GM12878 (cell line): ENCODE results near the gene CTNNA3. TPM values are rescaled to one million over a fixed set of nuclear protein-coding genes. Genes with fewer than 3 reads are reported as not detected.

Experiments used
- ATAC-seq: fragments of 200-7000 bp; cut with Tn5 transposase; 3 replicates; pipeline ENCODE4 v1.9.1; 2020; ENCODE audit warnings: mild to moderate bottlenecking, moderate library complexity
- BruUV-seq: library from RNA; stranded (reverse); fragments of 400-500 nt; replicated peaks from 2 replicates; lab custom pipeline; 2021; lab: Mats Ljungman, UMichigan
- CTCF ChIA-PET: fragments of 300-600 bp; sonication (Branson Sonifier 250); formaldehyde crosslinking; extraction: SDS; loops from one replicate; lab custom pipeline; 2021; ENCODE audit warnings: inconsistent platforms; lab: Yijun Ruan, JAX
- POLR2A ChIA-PET: fragments of 350-600 bp; formaldehyde crosslinking; extraction: SDS; loops from one replicate; lab custom pipeline; 2021; ENCODE audit warnings: inconsistent platforms; lab: Charles Lee
- RAD21 ChIA-PET: fragments of 300-600 bp; sonication (Branson Sonifier 250); formaldehyde crosslinking; loops from one replicate; lab custom pipeline; 2023; ENCODE audit warnings: antibody characterized with exemption; ENCODE audit not compliant: unreplicated experiment; lab: Charles Lee
- SMC1A ChIA-PET: fragments of 300-600 bp; sonication (Branson Sonifier 250); formaldehyde crosslinking; loops from one replicate; lab custom pipeline; 2023; ENCODE audit not compliant: unreplicated experiment, uncharacterized antibody; lab: Charles Lee
- DNase-seq: peaks from one replicate; pipeline ENCODE4 v3.0.0-alpha.2; 2011; ENCODE audit warnings: low read depth, low spot score
- FAIRE-seq: peaks from 3 replicates; lab custom pipeline; 2011; peaks lifted over from hg19 to GRCh38; lab: Jason Lieb, UNC
- H2AFZ ChIP-seq: 2 replicates; pipeline ENCODE4 v1.6.0; 2011; ENCODE audit warnings: low read depth, low read length, control low read depth; ENCODE audit not compliant: control insufficient read depth
- H3K27ac ChIP-seq: 2 replicates; pipeline ENCODE4 v1.5.1; 2011; ENCODE audit warnings: control low read depth; ENCODE audit not compliant: control insufficient read depth, insufficient read depth
- H3K27me3 ChIP-seq, 2 experiments: replicated peaks in 1 of 2; 2 replicates each; pipeline versions ENCODE4 v1.6.0 to v1.6.1; 2011; ENCODE audit warnings: low read length in 1 of 2; ENCODE audit not compliant: control insufficient read depth in 2 of 2, insufficient read depth in 2 of 2
- H3K36me3 ChIP-seq, 2 experiments: 2 replicates each; pipeline ENCODE4 v1.5.1; 2011; ENCODE audit warnings: low read length in 1 of 2; ENCODE audit not compliant: control insufficient read depth in 2 of 2, insufficient read depth in 2 of 2
- H3K4me1 ChIP-seq: 2 replicates; pipeline ENCODE4 v1.6.1; 2011; ENCODE audit warnings: mild to moderate bottlenecking, low read length, moderate library complexity, mixed read lengths; ENCODE audit not compliant: control insufficient read depth, insufficient read depth
- H3K4me2 ChIP-seq: 2 replicates; pipeline ENCODE4 v1.6.0; 2011; ENCODE audit warnings: control low read depth; ENCODE audit not compliant: control insufficient read depth, insufficient read depth
- H3K4me3 ChIP-seq: fragments of 200-600 bp; sonication (generic); 2 replicates; pipeline ENCODE4 v1.5.1; 2016
- H3K79me2 ChIP-seq: 2 replicates; pipeline ENCODE4 v1.6.0; 2011; ENCODE audit warnings: low read length; ENCODE audit not compliant: control insufficient read depth, insufficient read depth
- H3K9ac ChIP-seq: 2 replicates; pipeline ENCODE4 v1.8.0; 2011; ENCODE audit warnings: low read length, control low read depth, mixed read lengths; ENCODE audit not compliant: control insufficient read depth, insufficient read depth
- H3K9me3 ChIP-seq: replicated peaks from 3 replicates; pipeline ENCODE4 v1.5.1; 2011; ENCODE audit warnings: mild to moderate bottlenecking, low read length; ENCODE audit not compliant: control insufficient read depth, insufficient read depth
- H4K20me1 ChIP-seq: 2 replicates; pipeline ENCODE4 v1.6.0; 2011; ENCODE audit not compliant: control insufficient read depth, insufficient read depth
- BCL11A ChIP-seq: IDR thresholded peaks from 2 replicates; pipeline ENCODE4 v1.6.1; 2011; ENCODE audit warnings: low read depth, low read length
- CBX5 ChIP-seq: sonication (generic); IDR thresholded peaks from 2 replicates; pipeline ENCODE4 v1.6.1; 2016; ENCODE audit warnings: low read depth, moderate library complexity, mild to moderate bottlenecking, inconsistent platforms
- CEBPB ChIP-seq, 2 experiments: fragments of 150-350 bp in 1 of 2; IDR thresholded peaks; 2 replicates each; pipeline ENCODE4 v1.6.1; 2012 to 2014; ENCODE audit warnings: low read depth in 2 of 2, low read length in 2 of 2, borderline replicate concordance in 1 of 2, inconsistent platforms in 1 of 2
- CUX1 ChIP-seq: IDR thresholded peaks from 2 replicates; pipeline ENCODE4 v1.6.1; 2012; ENCODE audit warnings: improper control_type of control experiment, low read depth, low read length; ENCODE audit not compliant: insufficient replicate concordance
- EED ChIP-seq: sonication (generic); IDR thresholded peaks from 2 replicates; pipeline ENCODE4 v1.6.1; 2016; ENCODE audit warnings: antibody characterized with exemption, low read depth
- HCFC1 ChIP-seq: fragments of 150-350 bp; IDR thresholded peaks from 2 replicates; pipeline ENCODE4 v1.6.1; 2014; ENCODE audit warnings: low read length
- KLF5 ChIP-seq: fragments of 450-650 bp; IDR thresholded peaks from 2 replicates; pipeline ENCODE4 v1.6.1; 2014; ENCODE audit warnings: mild to moderate bottlenecking; ENCODE audit not compliant: partially characterized antibody
- LARP7 ChIP-seq: fragments of 450-650 bp; IDR thresholded peaks from 2 replicates; pipeline ENCODE4 v1.6.1; 2017; ENCODE audit warnings: mild to moderate bottlenecking
- MAX ChIP-seq: IDR thresholded peaks from 2 replicates; pipeline ENCODE4 v1.6.1; 2012; ENCODE audit warnings: low read depth, low read length, improper control_type of control experiment
- MEF2A ChIP-seq: IDR thresholded peaks from 2 replicates; pipeline ENCODE4 v1.6.1; 2011; ENCODE audit warnings: low read depth, mild to moderate bottlenecking, low read length, moderate library complexity; ENCODE audit not compliant: insufficient read depth
- NFXL1 ChIP-seq: fragments of 450-650 bp; IDR thresholded peaks from 2 replicates; pipeline ENCODE4 v1.6.1; 2017; ENCODE audit warnings: antibody characterized with exemption, mild to moderate bottlenecking, borderline replicate concordance
- PAX5 ChIP-seq: IDR thresholded peaks from 2 replicates; pipeline ENCODE4 v1.6.1; 2011; ENCODE audit warnings: low read depth, low read length, borderline replicate concordance
- POLR2AphosphoS2 ChIP-seq: IDR thresholded peaks from 2 replicates; pipeline ENCODE4 v1.6.1; 2011; ENCODE audit warnings: low read depth, mild to moderate bottlenecking, low read length, improper control_type of control experiment, moderate library complexity
- RCOR1 ChIP-seq: conservative IDR thresholded peaks from 2 replicates; pipeline ENCODE4 v1.6.1; 2012; ENCODE audit warnings: low read depth, low read length, improper control_type of control experiment
- RELB ChIP-seq: fragments of 450-650 bp; IDR thresholded peaks from 2 replicates; pipeline ENCODE4 v1.6.1; 2017; ENCODE audit warnings: low read depth, mild to moderate bottlenecking, moderate library complexity
- RUNX3 ChIP-seq: IDR thresholded peaks from 2 replicates; pipeline ENCODE4 v1.6.1; 2012; ENCODE audit warnings: low read length, inconsistent platforms
- SP1 ChIP-seq: IDR thresholded peaks from one replicate; pipeline ENCODE4 v1.6.1; 2011; ENCODE audit warnings: low read depth, low read length
- SREBF2 ChIP-seq: IDR thresholded peaks from 2 replicates; pipeline ENCODE4 v1.6.1; 2012; ENCODE audit warnings: mild to moderate bottlenecking, low read length
- TARDBP ChIP-seq: IDR thresholded peaks from 2 replicates; pipeline ENCODE4 v1.6.1; 2016; ENCODE audit warnings: borderline replicate concordance
- ZNF207 ChIP-seq: fragments of 450-650 bp; IDR thresholded peaks from 2 replicates; pipeline ENCODE4 v1.6.1; 2014; ENCODE audit warnings: antibody characterized with exemption, mild to moderate bottlenecking, borderline replicate concordance
- in situ Hi-C: fragments of 300-500 bp; cut with MboI; formaldehyde crosslinking; loops from 9 replicates; pipeline ENCODE4 v1.14.3; 2018; ENCODE audit warnings: mixed read lengths
- intact Hi-C: fragments of 100-400 bp; cut with micrococcal nuclease; formaldehyde crosslinking; loops from one replicate; pipeline ENCODE4 v1.14.2; 2022; ENCODE audit not compliant: unreplicated experiment
- polyA plus RNA-seq, 11 experiments: library from polyadenylated mRNA; depleted of rRNA in 4 of 11; unstranded in 6 of 11; stranded (reverse) in 5 of 11; fragments of >200 nt; fragmentation: Nextera tagmentation in 4 of 11; fragmentation: Illumina TruSeq in 1 of 11; extraction: Ambion mirVana in 4 of 11; extraction: Trizol in 1 of 11; gene quantifications; 1 replicate in 1 of 11; 2 replicates in 10 of 11; pipeline versions ENCODE4 v1.2.1 to v1.2.3, GENCODE V29; 2011 to 2016; ENCODE audit warnings: inconsistent platforms in 2 of 11, missing spikeins in 2 of 11, low read depth in 1 of 11
- total RNA-seq, 4 experiments: library from RNA; depleted of rRNA in 3 of 4; stranded (reverse); fragments of >200 nt in 3 of 4; fragmentation: Illumina TruSeq in 1 of 4; extraction: Trizol in 1 of 4; gene quantifications; 2 replicates each; pipeline versions ENCODE4 v1.2.1 to v1.2.3, GENCODE V29; 2013 to 2021

Gene CTNNA3
- total and polyA plus RNA-seq, 10 of the 15 experiments (the other 5 are each of a cell fraction or from before 2014, with no cell fraction given) = under 0.01 to 4.5 (median 0.22) TPM; not detected in 2

GRCh38 chr10:67076144-67076543, 619.9 kb downstream of the CTNNA3 start:
- RAD21 ChIA-PET = interaction anchor here (1.0 kb wide), 1 partner anchor 146 kb away, joined by 3 read pairs; no protein-coding TSS in a partner anchor

More at GRCh38 chr10:67076144-67076543, 619.9 kb downstream of the CTNNA3 start:
- H3K36me3 ChIP-seq = no peaks in the 10 kb centered on the region
- no peaks in the 10 kb centered on the region for H4K20me1 ChIP-seq
- no TSS peak for BruUV-seq
- POLR2A ChIA-PET = no interaction called here
- no peak for ATAC-seq
- H3K27me3 ChIP-seq = no peaks in the 10 kb centered on the region
- no peak overlapping the region for H3K9ac ChIP-seq
- SMC1A ChIA-PET = interaction anchor here (0.9 to 2.0 kb wide), 10 partner anchors 8 to 430 kb away, joined by 3 to 5 read pairs (median 4); no protein-coding TSS in a partner anchor
- H3K9me3 ChIP-seq = no peaks in the 10 kb centered on the region
- in situ Hi-C loops = no loop called here
- TF ChIP-seq CBX5 (no peak), MEF2A (no peak), PAX5 (no peak), CUX1 (no peak), BCL11A (no peak), KLF5 (no peak), SREBF2 (no peak), POLR2AphosphoS2 (no peak), MAX (no peak), SP1 (no peak), ZNF207 (no peak), NFXL1 (no peak), TARDBP (no peak), LARP7 (no peak), EED (no peak), RCOR1 (no peak), CEBPB (IDR thresholded peaks at IDR 0.05; ENCODE audit: borderline replicate concordance in 1 of 2, low read depth in 2 of 2, low read length in 2 of 2) (no peak), RELB (no peak), RUNX3 (no peak), HCFC1 (no peak)
- TF ChIP-seq, all 136 proteins: peak for 0
- CTCF ChIA-PET = interaction anchor here (0.8 to 1.0 kb wide), 2 partner anchors 69 to 145 kb away, joined by 3 read pairs; no protein-coding TSS in a partner anchor
- H3K4me3 ChIP-seq = no peak overlapping the region
- no peak for FAIRE-seq
- H2AFZ ChIP-seq = no peak overlapping the region
- H3K4me1 ChIP-seq = no peaks in the 10 kb centered on the region
- intact Hi-C loops = no loop called here
- DNase-seq = no peak
- H3K79me2 ChIP-seq = no peaks in the 10 kb centered on the region
- no peak overlapping the region for H3K4me2 ChIP-seq
- no peak overlapping the region for H3K27ac ChIP-seq
